Calu3 (cell line): ENCODE measurements around the gene FAM229A. TPM values are rescaled to one million over a fixed set of nuclear protein-coding genes. Genes with fewer than 3 reads are reported as not detected.
A peak's percentile ranks its signal among the peaks of the same experiment; 100 is the strongest.

Source experiments
- BruUV-seq: library from RNA; stranded (reverse); fragments of 400-500 nt; replicated peaks from 2 replicates; lab custom pipeline; 2021; lab: Mats Ljungman, UMichigan
- CTCF ChIA-PET: fragments of 300-600 bp; sonication (Branson Sonifier 250); formaldehyde crosslinking; loops from one replicate; lab custom pipeline; 2022; ENCODE audit warnings: antibody characterized with exemption; lab: Charles Lee
- DNase-seq: peaks from one replicate; pipeline ENCODE4 v3.0.0; 2022
- H3K27ac Mint-ChIP-seq: one replicate; pipeline ENCODE4 v1.8.0; 2022; ENCODE audit warnings: mixed read lengths; ENCODE audit not compliant: unreplicated experiment
- H3K27me3 Mint-ChIP-seq: one replicate; pipeline ENCODE4 v1.8.0; 2022; ENCODE audit warnings: mixed read lengths; ENCODE audit not compliant: unreplicated experiment
- H3K36me3 Mint-ChIP-seq: one replicate; pipeline ENCODE4 v1.8.0; 2022; ENCODE audit warnings: mild to moderate bottlenecking, moderate library complexity, mixed read lengths; ENCODE audit not compliant: insufficient read depth, unreplicated experiment
- H3K4me1 Mint-ChIP-seq: one replicate; pipeline ENCODE4 v1.8.0; 2022; ENCODE audit warnings: mild to moderate bottlenecking, low read depth, mixed read lengths; ENCODE audit not compliant: unreplicated experiment
- H3K4me3 Mint-ChIP-seq: one replicate; pipeline ENCODE4 v1.8.0; 2022; ENCODE audit warnings: mild to moderate bottlenecking, low read depth, moderate library complexity, mixed read lengths; ENCODE audit not compliant: unreplicated experiment
- H3K9me3 Mint-ChIP-seq: one replicate; pipeline ENCODE4 v1.8.0; 2022; ENCODE audit warnings: low read depth, mixed read lengths; ENCODE audit not compliant: unreplicated experiment
- CTCF ChIP-seq: fragments of 200-600 bp; IDR thresholded peaks from one replicate; pipeline ENCODE4 v1.8.0; 2022; ENCODE audit warnings: antibody characterized with exemption; ENCODE audit not compliant: unreplicated experiment
- intact Hi-C: fragments of 100-400 bp; cut with micrococcal nuclease; formaldehyde crosslinking; loops from one replicate; pipeline ENCODE4 v1.10.0; 2022; ENCODE audit not compliant: unreplicated experiment
- total RNA-seq: library from RNA; stranded (reverse); gene quantifications from 2 replicates; pipeline ENCODE4 v1.2.3, GENCODE V29; 2022

The FAM229A gene
- total RNA-seq, 1 experiment from 2014 or later, result 7.3 TPM

GRCh38 chr1:32351399-32352238 lies 10.7 kb downstream of the FAM229A start:
- H3K4me1 Mint-ChIP-seq, result peaks cover 16% of the 10 kb centered on the region
- peak overlapping the region; percentile 35 for H3K27ac Mint-ChIP-seq
- no peak for TF ChIP-seq CTCF
- peak overlapping the region; percentile 70 for H3K4me3 Mint-ChIP-seq
- CTCF ChIA-PET, result interaction anchor here (1.2 kb wide), 1 partner anchor 16 kb away, joined by 4 read pairs; the partner anchor contains the start of gene MARCKSL1
- peak; percentile 97 for DNase-seq
- peaks cover 36% of the 10 kb centered on the region for H3K36me3 Mint-ChIP-seq
- H3K27me3 Mint-ChIP-seq, result peaks cover under 1% of the 10 kb centered on the region
- no peaks in the 10 kb centered on the region for H3K9me3 Mint-ChIP-seq
- BruUV-seq, result no TSS peak
- intact Hi-C loops, result no loop called here

DNA sequence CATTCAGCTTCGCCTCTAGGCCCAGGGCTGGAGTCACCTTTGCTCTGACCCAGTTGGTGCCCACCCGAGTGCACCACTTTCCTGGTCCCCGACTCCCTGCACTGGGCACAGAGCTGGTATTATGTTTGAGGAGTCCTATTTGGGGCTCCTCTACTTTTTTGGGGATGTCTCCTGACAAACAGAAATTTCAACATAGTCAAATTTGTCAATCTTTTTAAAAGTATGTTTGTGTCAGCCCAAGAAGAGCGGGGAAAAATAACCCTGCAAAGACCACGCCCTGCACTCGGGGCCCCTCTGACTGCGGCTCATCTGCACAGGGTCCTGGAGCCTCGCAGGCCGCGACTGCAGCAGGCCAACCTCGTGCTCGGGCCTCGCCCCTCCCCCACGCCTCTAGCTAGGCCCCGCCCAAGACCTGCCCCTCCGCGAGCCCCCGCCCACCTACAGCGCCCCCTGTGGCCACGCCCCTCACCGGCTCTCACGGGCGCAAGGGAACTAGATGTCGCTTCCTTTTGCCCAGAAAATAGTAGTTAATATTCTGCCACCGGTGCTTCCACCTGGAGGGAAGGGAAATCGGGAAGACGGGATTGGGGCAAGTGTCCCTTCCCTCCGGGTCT lies 11.4 kb downstream of the FAM229A start:
- peak; percentile 77 for TF ChIP-seq CTCF
- H3K4me3 Mint-ChIP-seq, result peak overlapping the region; percentile 70
- peak; percentile 79 for DNase-seq
- peak overlapping the region; percentile 35 for H3K27ac Mint-ChIP-seq
- CTCF ChIA-PET, result interaction anchor here (1.2 kb wide), 1 partner anchor 15 kb away, joined by 4 read pairs; the partner anchor contains the start of gene MARCKSL1
- peaks cover 32% of the 10 kb centered on the region for H3K36me3 Mint-ChIP-seq
- peaks cover 23% of the 10 kb centered on the region for H3K4me1 Mint-ChIP-seq
- no peaks in the 10 kb centered on the region for H3K9me3 Mint-ChIP-seq
- H3K27me3 Mint-ChIP-seq, result peaks cover 8% of the 10 kb centered on the region
- intact Hi-C loops, result no loop called here
- BruUV-seq, result no TSS peak

GRCh38 chr1:32349211-32349708 lies 13.0 kb downstream of the FAM229A start:
- Mint-ChIP-seq H3K4me1 (peaks cover 36% of the 10 kb centered on the region), H3K36me3 (peaks cover 37% of the 10 kb centered on the region), H3K27me3 (peaks cover 13% of the 10 kb centered on the region), H3K27ac (no peak overlapping the region), H3K9me3 (no peaks in the 10 kb centered on the region), H3K4me3 (no peak overlapping the region)
- intact Hi-C loops, result no loop called here
- no peak for TF ChIP-seq CTCF
- DNase-seq, result no peak
- CTCF ChIA-PET, result no interaction called here
- no TSS peak for BruUV-seq

GRCh38 chr1:32346532-32347157 lies 15.6 kb downstream of the FAM229A start:
- peaks cover 13% of the 10 kb centered on the region for H3K27me3 Mint-ChIP-seq
- no peaks in the 10 kb centered on the region for H3K9me3 Mint-ChIP-seq
- BruUV-seq, result no TSS peak
- no peak overlapping the region for H3K4me3 Mint-ChIP-seq
- no peak for DNase-seq
- H3K27ac Mint-ChIP-seq, result no peak overlapping the region
- no peak for TF ChIP-seq CTCF
- CTCF ChIA-PET, result interaction anchor here (0.5 kb wide), 1 partner anchor 142 kb away, joined by 3 read pairs; no protein-coding TSS in a partner anchor
- peaks cover 23% of the 10 kb centered on the region for H3K36me3 Mint-ChIP-seq
- intact Hi-C loops, result no loop called here
- peaks cover 23% of the 10 kb centered on the region for H3K4me1 Mint-ChIP-seq
